ENCODE results near the gene CEMIP2. TPM values are rescaled to one million over a fixed set of nuclear protein-coding genes. Genes with fewer than 3 reads are reported as not detected.

CEMIP2 gene
- total RNA-seq, 1 experiment from 2014 or later = 40.5 TPM

DNA sequence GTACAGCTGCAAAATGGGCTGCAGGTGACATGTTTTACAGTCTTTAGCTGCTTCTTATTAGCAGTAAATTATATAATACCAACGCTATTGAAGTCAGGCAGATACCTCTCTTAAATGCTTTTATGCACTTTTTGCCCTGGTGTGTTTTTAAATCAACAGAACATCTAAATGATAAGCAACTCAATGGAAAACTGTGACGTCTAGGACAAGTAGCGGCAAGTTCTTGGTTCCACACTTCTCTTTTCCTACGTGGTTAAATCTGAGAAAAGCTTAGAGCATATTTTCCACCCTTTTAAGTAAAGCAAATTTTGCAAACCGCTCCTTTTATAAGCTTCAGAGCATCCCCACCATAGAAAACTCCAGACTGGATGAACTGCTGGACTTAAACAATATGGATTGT lies 58.1 kb downstream of the CEMIP2 start:
- Mint-ChIP-seq H3K36me3 (peaks cover 45% of the 10 kb centered on the region), H3K27me3 (ENCODE audit: low read depth) (no peaks in the 10 kb centered on the region), H3K4me3 (no peak overlapping the region), H3K27ac (no peak overlapping the region), H3K4me1 (no peaks in the 10 kb centered on the region), H3K9me3 (no peaks in the 10 kb centered on the region)
- no peak for TF ChIP-seq ATF1 (CRISPR knock-in tag; IDR thresholded peaks at IDR 0.05)
- TF ChIP-seq NFE2L1 (CRISPR knock-in tag; IDR thresholded peaks at IDR 0.05) = no peak
- no peak for TF ChIP-seq ZNF671 (CRISPR knock-in tag; IDR thresholded peaks at IDR 0.05)
- CTCF ChIA-PET = no interaction called here
- no peak for ATAC-seq
- POLR2A ChIA-PET = no interaction called here
- DNase-seq (ENCODE audit: low spot score) = no peak

DNA sequence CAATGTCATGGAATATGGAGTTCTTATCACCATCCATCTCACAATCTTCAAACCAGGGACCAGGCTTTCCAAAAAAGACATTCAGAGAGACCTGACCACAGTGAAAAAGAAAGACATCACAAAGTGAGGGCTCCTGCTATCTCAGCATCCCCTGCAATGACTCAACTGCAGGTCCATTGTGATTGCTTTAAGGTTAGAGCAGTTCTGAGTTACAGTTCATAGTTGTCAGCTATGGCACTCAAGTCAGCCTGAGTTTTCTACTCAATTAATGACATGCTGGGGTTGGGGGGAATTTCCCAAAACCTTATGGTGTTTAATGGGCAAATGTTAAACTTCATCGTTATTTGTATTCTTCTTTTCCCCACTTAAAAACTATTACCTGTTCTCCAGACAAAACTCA lies 58.9 kb downstream of the CEMIP2 start:
- CTCF ChIA-PET = no interaction called here

DNA sequence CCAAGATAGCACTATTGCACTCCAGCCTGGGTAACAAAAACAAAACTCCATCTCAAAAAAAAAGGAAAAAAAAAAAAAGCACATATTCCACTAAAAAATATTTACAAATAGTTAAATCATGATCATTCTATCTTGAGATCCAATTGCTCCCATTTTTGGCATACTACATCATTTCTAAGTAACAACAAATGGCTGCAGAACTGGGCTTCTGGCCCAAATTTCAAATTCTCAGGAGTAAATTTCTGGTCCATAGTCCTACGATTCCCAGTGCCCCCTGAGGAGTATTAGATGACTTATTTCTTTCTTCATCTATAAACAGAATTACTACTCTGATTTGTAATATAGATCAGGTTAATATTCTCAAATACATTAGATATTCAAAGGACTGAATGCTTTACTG lies 62.1 kb downstream of the CEMIP2 start:
- no peaks in the 10 kb centered on the region for H3K4me1 Mint-ChIP-seq
- no peaks in the 10 kb centered on the region for H3K27me3 Mint-ChIP-seq (ENCODE audit: low read depth)
- ChIA-PET CTCF (interaction anchor here (0.7 kb wide), 1 partner anchor 9 kb away, joined by 3 read pairs; no protein-coding TSS in a partner anchor), POLR2A (no interaction called here)
- DNase-seq (ENCODE audit: low spot score) = no peak
- H3K4me3 Mint-ChIP-seq = no peak overlapping the region
- no peaks in the 10 kb centered on the region for H3K9me3 Mint-ChIP-seq
- peaks cover 44% of the 10 kb centered on the region for H3K36me3 Mint-ChIP-seq
- no peak for ATAC-seq
- H3K27ac Mint-ChIP-seq = no peak overlapping the region
- TF ChIP-seq MYBL2 (CRISPR knock-in tag; IDR thresholded peaks at IDR 0.05) = no peak
- TF ChIP-seq SP1 (CRISPR knock-in tag; conservative IDR thresholded peaks at IDR 0.05) = no peak
- no peak for TF ChIP-seq NR1H2 (CRISPR knock-in tag; IDR thresholded peaks at IDR 0.05)
- no peak for TF ChIP-seq NFATC4 (CRISPR knock-in tag; IDR thresholded peaks at IDR 0.05)
- TF ChIP-seq HMGA2 (CRISPR knock-in tag; IDR thresholded peaks at IDR 0.05) = no peak
- TF ChIP-seq GRHL2 (CRISPR knock-in tag; IDR thresholded peaks at IDR 0.05; ENCODE audit: insufficient replicate concordance, severe bottlenecking) = no peak
- TF ChIP-seq NR3C1 (CRISPR knock-in tag; conservative IDR thresholded peaks at IDR 0.05; ENCODE audit: low read depth) = no peak
- TF ChIP-seq FOXK1 (CRISPR knock-in tag; IDR thresholded peaks at IDR 0.05) = no peak
- TF ChIP-seq NFYB (CRISPR knock-in tag; conservative IDR thresholded peaks at IDR 0.05; ENCODE audit: low read depth) = no peak

More for the DNA sequence above, 58.9 kb downstream of the CEMIP2 start:
- TF ChIP-seq NFYB (CRISPR knock-in tag; conservative IDR thresholded peaks at IDR 0.05; ENCODE audit: low read depth) (no peak), MXD4 (CRISPR knock-in tag; IDR thresholded peaks at IDR 0.05; ENCODE audit: borderline replicate concordance) (no peak), EMX1 (CRISPR knock-in tag; IDR thresholded peaks at IDR 0.05) (no peak), CREB1 (CRISPR knock-in tag; IDR thresholded peaks at IDR 0.05) (no peak), SOX15 (CRISPR knock-in tag; IDR thresholded peaks at IDR 0.05) (no peak), GRHL2 (CRISPR knock-in tag; IDR thresholded peaks at IDR 0.05; ENCODE audit: insufficient replicate concordance, severe bottlenecking) (no peak), ZBTB21 (CRISPR knock-in tag; IDR thresholded peaks at IDR 0.05; ENCODE audit: borderline replicate concordance) (no peak), GTF2I (CRISPR knock-in tag; conservative IDR thresholded peaks at IDR 0.05) (no peak), FOXK1 (CRISPR knock-in tag; IDR thresholded peaks at IDR 0.05) (no peak), TEAD4 (CRISPR knock-in tag; IDR thresholded peaks at IDR 0.05) (no peak), NFE2L1 (CRISPR knock-in tag; IDR thresholded peaks at IDR 0.05) (no peak), TCF7 (CRISPR knock-in tag; IDR thresholded peaks at IDR 0.05; ENCODE audit: low read depth) (no peak)
- TF ChIP-seq, protein P1, sequence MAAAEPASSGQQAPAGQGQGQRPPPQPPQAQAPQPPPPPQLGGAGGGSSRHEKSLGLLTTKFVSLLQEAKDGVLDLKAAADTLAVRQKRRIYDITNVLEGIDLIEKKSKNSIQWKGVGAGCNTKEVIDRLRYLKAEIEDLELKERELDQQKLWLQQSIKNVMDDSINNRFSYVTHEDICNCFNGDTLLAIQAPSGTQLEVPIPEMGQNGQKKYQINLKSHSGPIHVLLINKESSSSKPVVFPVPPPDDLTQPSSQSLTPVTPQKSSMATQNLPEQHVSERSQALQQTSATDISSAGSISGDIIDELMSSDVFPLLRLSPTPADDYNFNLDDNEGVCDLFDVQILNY (CRISPR knock-in tag; IDR thresholded peaks at IDR 0.05) = no peak
- TF ChIP-seq, protein P2, sequence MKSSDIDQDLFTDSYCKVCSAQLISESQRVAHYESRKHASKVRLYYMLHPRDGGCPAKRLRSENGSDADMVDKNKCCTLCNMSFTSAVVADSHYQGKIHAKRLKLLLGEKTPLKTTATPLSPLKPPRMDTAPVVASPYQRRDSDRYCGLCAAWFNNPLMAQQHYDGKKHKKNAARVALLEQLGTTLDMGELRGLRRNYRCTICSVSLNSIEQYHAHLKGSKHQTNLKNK (CRISPR knock-in tag; IDR thresholded peaks at IDR 0.05) = no peak
- TF ChIP-seq, protein P3, sequence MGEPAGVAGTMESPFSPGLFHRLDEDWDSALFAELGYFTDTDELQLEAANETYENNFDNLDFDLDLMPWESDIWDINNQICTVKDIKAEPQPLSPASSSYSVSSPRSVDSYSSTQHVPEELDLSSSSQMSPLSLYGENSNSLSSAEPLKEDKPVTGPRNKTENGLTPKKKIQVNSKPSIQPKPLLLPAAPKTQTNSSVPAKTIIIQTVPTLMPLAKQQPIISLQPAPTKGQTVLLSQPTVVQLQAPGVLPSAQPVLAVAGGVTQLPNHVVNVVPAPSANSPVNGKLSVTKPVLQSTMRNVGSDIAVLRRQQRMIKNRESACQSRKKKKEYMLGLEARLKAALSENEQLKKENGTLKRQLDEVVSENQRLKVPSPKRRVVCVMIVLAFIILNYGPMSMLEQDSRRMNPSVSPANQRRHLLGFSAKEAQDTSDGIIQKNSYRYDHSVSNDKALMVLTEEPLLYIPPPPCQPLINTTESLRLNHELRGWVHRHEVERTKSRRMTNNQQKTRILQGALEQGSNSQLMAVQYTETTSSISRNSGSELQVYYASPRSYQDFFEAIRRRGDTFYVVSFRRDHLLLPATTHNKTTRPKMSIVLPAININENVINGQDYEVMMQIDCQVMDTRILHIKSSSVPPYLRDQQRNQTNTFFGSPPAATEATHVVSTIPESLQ (CRISPR knock-in tag; IDR thresholded peaks at IDR 0.05) = no peak
- H3K27ac Mint-ChIP-seq = no peak overlapping the region
- H3K36me3 Mint-ChIP-seq = peaks cover 52% of the 10 kb centered on the region
- no peak for DNase-seq (ENCODE audit: low spot score)
- no peak overlapping the region for H3K4me3 Mint-ChIP-seq
- H3K4me1 Mint-ChIP-seq = no peaks in the 10 kb centered on the region
- POLR2A ChIA-PET = no interaction called here
- H3K9me3 Mint-ChIP-seq = no peaks in the 10 kb centered on the region
- no peak for ATAC-seq
- no peaks in the 10 kb centered on the region for H3K27me3 Mint-ChIP-seq (ENCODE audit: low read depth)
